RWPE2 (cell line): ENCODE measurements around the gene GPR149.

Experiments used
- ATAC-seq: fragments of 200-7000 bp; cut with Tn5 transposase; 3 replicates; pipeline ENCODE4 v1.9.1; 2021; ENCODE audit warnings: low read depth
- DNase-seq: peaks from one replicate; pipeline ENCODE4 v3.0.0-alpha.2; 2020; ENCODE audit warnings: low spot score
- H3K27ac ChIP-seq: fragments of 450-650 bp; 2 replicates; pipeline ENCODE4 v1.5.1; 2017; ENCODE audit warnings: mild to moderate bottlenecking; ENCODE audit not compliant: poor library complexity, severe bottlenecking
- H3K27me3 ChIP-seq: fragments of 250-450 bp; sonication (Bioruptor Pico); 2 replicates; pipeline ENCODE4 v1.5.1; 2021; ENCODE audit warnings: mild to moderate bottlenecking, moderate library complexity; ENCODE audit not compliant: insufficient read depth, poor library complexity, severe bottlenecking
- H3K36me3 ChIP-seq: fragments of 250-450 bp; sonication (Bioruptor Pico); 2 replicates; pipeline ENCODE4 v1.5.1; 2020; ENCODE audit warnings: low read depth, mild to moderate bottlenecking, moderate library complexity
- H3K4me1 ChIP-seq: fragments of 250-450 bp; sonication (Bioruptor Pico); 2 replicates; pipeline ENCODE4 v1.5.1; 2021; ENCODE audit warnings: mild to moderate bottlenecking, moderate library complexity; ENCODE audit not compliant: insufficient read depth, poor library complexity, severe bottlenecking
- H3K4me3 ChIP-seq: fragments of 250-450 bp; sonication (Bioruptor Pico); 2 replicates; pipeline ENCODE4 v1.5.1; 2021; ENCODE audit warnings: mild to moderate bottlenecking, moderate library complexity; ENCODE audit not compliant: severe bottlenecking
- H3K9me3 ChIP-seq: fragments of 250-450 bp; sonication (Bioruptor Pico); 2 replicates; pipeline ENCODE4 v1.5.1; 2021; ENCODE audit warnings: mild to moderate bottlenecking, moderate library complexity; ENCODE audit not compliant: severe bottlenecking
- TF ChIP-seq, protein P1 (sequence below): fragments of 450-650 bp; IDR thresholded peaks from one replicate; pipeline ENCODE4 v1.5.1; 2017; ENCODE audit warnings: mild to moderate bottlenecking, moderate library complexity; ENCODE audit not compliant: poor library complexity, severe bottlenecking

GPR149 gene

DNA sequence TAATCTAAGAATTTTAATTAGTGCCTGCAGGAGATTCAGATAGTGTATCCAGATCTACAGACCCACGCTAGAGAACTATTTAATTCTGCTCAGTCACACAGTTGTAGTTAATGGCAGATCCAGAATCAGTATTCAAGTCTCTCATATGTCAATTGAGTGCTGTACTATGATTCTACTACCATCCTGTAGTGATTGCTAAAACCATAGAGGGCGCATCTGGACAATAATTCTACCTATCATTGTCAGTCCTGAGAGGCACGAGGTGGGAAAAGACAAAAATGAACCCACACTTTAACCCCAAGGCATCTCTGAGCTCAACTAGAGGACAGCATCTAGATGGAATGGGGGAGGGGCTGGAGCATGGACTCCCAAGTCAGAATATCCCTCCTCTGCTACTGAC, 128.4 kb downstream of the GPR149 start:
- Histone ChIP-seq H3K4me3 (no peak overlapping the region), H3K27me3 (no peaks in the 10 kb centered on the region), H3K36me3 (peaks cover 98% of the 10 kb centered on the region), H3K9me3 (no peaks in the 10 kb centered on the region), H3K27ac (no peak overlapping the region), H3K4me1 (no peaks in the 10 kb centered on the region)
- ATAC-seq: no peak
- DNase-seq: no peak
- TF ChIP-seq, protein P1, sequence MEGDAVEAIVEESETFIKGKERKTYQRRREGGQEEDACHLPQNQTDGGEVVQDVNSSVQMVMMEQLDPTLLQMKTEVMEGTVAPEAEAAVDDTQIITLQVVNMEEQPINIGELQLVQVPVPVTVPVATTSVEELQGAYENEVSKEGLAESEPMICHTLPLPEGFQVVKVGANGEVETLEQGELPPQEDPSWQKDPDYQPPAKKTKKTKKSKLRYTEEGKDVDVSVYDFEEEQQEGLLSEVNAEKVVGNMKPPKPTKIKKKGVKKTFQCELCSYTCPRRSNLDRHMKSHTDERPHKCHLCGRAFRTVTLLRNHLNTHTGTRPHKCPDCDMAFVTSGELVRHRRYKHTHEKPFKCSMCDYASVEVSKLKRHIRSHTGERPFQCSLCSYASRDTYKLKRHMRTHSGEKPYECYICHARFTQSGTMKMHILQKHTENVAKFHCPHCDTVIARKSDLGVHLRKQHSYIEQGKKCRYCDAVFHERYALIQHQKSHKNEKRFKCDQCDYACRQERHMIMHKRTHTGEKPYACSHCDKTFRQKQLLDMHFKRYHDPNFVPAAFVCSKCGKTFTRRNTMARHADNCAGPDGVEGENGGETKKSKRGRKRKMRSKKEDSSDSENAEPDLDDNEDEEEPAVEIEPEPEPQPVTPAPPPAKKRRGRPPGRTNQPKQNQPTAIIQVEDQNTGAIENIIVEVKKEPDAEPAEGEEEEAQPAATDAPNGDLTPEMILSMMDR: no peak

DNA sequence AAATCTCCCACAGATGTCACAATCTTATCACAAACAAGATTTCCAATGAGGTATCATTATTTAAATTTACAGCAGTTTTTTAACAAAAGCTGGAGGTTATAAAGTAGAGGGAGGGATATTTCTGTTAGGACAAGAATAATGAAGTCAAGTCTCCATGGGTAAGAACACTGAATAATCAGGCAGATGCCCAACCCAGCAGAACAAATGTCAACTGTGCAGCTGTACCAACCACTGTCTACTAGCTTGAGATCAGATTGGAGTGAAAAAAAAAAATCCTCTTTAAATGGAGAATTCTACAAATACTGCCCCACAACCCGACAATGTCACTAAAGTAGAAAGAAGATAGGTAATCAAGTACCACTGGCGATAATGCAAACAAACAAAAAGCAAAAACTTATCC, 136.0 kb downstream of the GPR149 start:
- no peaks in the 10 kb centered on the region for H3K27me3 ChIP-seq
- DNase-seq (no peak), ATAC-seq (no peak)
- no peaks in the 10 kb centered on the region for H3K9me3 ChIP-seq
- no peaks in the 10 kb centered on the region for H3K4me1 ChIP-seq
- H3K36me3 ChIP-seq: peaks cover 89% of the 10 kb centered on the region
- no peak overlapping the region for H3K4me3 ChIP-seq
- TF ChIP-seq, protein P1: no peak
- no peak overlapping the region for H3K27ac ChIP-seq

DNA sequence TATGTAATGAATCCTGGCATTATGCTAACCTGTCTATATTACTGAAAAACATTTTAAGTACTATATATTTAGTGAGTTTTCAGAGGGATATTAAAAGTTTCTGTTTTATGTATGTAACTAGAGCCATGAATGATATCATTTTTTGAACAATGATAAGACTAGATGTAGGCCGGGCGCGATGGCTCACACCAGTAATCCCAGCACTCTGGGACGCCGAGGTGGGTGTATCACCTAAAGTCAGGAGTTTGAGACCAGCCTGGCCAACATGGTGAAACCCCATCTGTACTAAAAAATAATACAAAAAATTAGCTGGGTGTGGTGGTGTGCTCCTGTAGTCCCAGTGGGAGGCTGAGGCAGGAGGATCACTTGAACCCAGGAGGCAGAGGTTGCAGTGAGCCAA, 139.8 kb downstream of the GPR149 start:
- ATAC-seq: no peak
- Histone ChIP-seq H3K27me3 (no peaks in the 10 kb centered on the region), H3K9me3 (no peaks in the 10 kb centered on the region), H3K4me3 (no peak overlapping the region), H3K4me1 (no peaks in the 10 kb centered on the region), H3K27ac (no peak overlapping the region), H3K36me3 (peaks cover 88% of the 10 kb centered on the region)
- TF ChIP-seq, protein P1: no peak
- DNase-seq: no peak
